ENCODE data around the gene HDAC8.

HDAC8 gene

DNA sequence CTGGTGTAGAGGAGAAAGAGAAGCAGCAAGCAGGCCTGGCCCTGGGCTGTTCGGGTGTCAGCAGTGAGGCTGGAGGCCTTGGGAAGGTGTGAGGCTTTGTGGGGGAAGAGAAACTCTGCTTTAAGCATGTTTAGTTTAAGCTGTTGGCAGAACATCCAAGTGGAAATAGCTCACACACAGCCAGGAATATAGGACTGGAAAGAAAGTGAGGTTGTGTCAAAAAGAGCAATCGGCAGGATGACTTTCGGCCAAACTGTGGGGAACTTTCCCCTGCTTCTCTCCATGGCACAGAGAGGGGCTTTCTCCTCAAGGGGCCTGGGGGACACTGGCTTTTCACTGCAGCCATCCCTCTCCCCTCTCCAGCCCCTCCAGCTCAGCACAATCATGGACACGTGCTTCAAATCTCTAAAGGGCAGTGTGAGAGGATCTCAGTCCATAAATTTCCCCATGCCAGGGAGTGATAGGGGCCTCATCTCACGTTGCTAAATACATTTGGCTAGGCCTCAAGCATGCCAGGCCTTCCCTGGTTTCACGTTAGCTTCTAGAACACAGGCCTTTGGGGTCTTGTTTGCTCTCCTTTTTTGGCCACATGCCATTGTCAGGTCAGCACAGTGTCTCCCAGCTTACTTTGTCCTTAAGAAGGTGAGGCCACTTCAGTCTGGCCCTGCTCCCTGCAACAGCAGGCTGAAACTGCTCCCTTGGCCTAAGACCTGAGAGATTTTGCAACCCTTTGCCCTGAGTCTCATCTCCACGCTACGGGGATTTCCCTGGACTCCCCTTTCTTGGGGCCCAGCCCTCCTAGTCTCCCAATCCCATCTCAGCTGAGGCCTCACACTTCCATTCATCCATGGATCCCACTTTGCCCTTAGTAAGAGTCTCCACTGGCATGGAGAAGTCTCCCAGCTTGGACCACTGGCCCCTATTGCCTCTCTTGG lies 258.7 kb downstream of the HDAC8 start:
- no peak for DNase-seq

DNA sequence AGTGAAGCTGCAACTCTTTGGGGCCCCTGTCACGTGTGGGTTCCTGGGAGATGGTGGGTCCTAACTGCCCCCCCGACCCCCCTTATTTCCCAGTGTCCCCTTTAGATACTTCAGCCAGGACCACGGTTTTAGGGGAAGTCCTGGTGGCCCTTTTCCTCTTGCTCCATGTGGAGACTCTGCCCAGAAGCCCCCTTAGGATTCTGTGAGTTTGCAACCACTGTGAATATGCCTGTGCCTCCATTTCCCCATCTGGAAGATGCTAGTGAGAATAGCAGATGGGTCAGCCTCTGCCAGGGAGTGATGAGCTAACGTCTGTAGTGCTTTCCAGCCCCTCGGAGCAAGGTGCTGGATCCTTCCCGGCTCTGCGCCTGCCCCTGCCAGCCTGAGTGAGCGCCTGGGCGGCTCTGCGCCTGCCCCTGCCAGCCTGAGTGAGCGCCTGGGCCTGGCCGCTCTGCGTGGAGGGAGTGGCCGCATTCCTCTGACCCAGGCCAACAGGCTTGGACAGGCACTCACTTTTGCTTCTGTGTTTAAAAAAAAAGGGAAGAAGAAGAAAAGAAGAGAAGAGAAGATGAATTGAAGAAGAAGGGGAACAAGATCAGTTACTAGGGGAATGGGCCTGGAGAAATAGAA lies 260.2 kb downstream of the HDAC8 start:
- no peak for DNase-seq

DNA sequence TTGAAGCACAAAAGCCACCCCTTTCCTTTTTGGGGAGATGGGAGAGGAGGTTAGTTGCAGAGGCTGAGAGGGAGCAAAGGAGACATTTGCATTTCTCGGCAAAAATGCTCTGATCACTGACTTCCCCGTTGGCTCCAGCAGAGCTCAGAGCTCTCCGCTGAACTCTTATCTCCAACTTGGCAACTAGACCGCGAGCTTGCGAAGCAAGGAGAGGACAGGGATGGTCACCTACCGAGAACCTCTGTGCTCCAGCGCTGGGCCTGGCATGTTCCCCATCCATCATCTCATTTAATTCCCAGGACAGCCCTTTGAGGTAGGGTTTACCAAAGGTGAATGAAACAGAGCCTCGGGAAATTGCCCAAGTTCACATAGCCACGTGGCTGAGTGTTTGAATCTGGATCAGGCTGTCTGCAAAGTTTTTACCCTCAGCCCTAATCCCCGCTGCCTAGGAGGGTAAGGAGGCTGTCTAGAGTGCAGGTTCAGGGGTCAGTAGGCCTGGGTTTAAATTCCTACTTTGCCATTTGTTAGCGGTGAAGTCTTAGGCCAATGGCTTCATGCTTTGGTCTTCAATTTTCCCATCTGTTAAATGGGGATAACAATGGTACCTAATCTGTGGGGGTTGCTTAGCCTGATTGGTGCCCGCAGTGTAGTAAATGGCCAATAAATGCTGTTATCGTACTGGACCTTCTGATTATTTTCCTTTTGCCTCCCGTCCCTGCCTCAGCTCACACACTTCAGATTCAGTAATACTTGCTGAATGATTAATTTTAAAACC lies 263.2 kb downstream of the HDAC8 start:
- DNase-seq: no peak

DNA sequence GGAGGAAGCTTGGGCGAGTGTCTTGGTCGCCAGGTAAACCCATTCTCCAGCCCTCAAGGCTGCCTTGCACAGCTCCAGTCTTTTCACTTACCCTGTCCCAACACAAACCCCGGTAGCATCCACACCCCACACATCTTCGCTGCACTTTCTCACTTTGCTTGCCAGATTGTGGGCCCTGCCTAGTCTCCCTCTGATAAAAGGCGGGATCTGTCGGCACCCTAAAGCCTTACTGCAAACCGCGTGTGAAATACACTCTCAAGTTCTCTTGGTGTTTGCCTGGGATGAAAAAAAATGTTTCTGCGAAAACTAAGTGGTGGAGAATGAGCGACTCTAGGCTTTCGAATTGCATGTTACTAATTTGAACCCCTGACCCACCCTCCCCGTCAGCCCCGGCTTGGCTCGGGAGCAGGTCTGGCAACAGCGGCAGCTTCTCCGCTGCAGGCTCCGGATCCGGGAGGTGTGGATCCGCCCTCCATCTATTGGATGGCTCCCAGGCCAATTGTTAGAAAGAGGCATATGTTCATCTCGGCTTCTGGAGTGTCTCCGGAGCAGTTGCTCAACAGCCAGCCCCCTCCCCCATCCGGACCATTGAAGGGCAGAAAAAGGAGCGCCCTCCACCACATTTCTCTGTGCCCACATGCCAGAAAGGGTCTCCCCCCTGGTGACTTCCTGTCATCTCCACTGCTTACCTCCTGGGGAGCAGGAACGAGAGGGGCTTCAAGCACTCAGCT lies 263.9 kb downstream of the HDAC8 start:
- peak; percentile 45 for DNase-seq

DNA sequence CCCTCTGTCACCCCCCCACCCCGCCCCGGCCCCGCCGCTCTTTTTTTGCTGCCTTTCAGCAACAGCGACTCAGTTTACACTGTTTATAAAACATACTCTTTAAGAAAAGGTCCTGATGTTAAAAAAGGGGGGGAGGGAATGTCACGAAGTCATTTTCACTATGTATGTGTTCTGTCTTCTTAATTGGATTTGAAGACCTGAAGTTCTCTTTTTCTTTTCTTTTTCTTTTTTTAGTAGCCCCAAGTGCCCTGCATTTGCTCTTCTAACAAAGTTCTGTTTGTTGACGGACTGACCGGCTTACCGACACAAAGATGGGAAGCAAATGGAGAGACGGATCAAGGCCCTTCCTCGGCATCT lies 264.5 kb downstream of the HDAC8 start:
- DNase-seq: no peak

DNA sequence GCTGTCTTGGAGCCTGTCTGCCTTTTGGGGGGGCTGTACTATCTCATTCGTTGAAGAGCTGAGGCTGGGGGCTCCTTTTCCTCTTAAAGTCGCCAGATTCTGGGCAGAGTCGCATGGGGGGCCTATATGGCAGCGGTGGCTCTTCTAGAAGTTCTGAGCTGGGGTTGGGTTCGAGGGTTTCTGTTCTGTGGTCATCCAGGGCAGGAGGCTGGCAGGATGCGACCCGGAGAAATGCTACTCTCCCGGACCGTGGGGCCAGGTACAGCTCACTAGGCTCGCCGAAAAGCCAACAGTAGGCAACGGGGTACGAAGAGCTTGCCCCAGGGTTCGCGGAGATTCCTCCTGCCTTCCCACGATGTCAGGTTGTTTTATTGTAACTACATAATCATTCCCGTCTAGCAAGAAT lies 265.0 kb downstream of the HDAC8 start:
- no peak for DNase-seq

DNA sequence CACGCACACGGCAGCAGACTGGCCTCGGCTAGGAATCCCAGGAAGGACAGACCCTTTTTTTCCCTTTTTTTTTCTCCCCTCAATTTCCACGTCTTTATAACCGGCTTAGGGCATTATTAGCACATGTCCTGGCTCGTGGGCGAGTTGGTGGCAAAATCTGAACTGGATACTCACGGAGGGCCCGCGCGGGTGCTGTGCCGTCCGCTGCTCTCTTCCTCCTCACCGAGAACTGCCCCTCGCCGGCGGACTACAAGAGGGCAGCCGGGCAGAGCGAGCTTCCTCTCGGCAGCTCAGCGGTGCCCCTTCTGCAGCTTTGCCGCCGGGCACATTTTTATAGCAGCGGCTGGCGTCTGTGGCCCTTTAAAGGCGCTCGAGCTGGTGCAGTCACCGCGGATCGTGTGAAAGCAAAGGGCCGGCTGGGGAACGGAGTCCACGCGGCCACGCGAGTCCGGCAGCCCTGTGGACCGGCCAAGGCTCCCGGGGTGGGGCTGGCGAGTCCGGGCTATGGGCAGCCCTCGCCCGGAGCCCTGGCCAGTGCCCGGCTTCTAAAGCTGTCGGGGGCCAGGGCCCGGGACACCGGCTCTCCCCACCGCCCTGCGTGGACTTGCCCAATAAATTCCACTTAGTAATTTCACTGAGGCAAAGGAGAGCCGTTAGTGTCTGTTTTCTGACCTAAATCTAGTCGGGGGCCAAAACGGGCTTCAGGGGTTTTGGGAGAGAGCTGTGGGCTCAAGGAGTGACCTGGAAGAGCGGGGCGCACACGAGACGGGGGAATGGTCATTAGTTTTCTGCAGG lies 265.6 kb downstream of the HDAC8 start:
- DNase-seq: peak; percentile 35

DNA sequence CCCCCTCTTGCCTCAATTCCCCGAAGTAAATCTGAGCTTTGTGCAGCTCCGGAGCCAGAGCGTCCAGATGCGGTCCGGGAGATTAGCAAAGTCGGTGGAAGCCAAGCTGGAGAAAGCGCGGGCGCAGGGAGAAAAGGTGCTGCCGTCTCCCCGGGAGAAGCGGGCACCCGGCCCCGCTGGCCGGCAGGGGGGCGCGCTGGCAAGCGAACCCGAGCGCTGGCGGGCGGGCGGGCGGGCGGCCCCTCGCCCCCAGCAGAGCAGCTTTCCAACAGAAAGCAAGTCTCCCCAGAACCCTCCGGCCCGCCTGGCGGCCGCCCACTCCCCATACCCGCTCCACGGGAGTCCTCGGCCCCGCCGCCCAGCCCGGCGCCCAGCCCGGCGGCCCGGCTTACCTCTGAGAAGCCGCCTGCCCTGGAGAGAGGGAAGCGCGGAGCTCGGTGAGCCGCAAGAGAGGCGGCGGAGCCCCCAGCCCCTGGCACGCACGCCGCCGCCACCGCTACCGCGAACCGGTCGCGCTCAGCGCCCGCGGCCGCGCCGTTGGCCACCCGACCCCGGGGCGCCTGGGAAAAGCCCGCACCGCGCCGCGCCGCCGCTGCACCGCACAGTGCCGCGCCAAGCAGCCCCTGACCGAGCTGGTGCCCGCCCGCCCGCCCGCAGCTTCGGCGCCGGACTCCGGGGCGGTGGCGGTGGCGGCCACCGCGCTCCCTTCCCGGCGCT lies 266.4 kb downstream of the HDAC8 start:
- DNase-seq: no peak

DNA sequence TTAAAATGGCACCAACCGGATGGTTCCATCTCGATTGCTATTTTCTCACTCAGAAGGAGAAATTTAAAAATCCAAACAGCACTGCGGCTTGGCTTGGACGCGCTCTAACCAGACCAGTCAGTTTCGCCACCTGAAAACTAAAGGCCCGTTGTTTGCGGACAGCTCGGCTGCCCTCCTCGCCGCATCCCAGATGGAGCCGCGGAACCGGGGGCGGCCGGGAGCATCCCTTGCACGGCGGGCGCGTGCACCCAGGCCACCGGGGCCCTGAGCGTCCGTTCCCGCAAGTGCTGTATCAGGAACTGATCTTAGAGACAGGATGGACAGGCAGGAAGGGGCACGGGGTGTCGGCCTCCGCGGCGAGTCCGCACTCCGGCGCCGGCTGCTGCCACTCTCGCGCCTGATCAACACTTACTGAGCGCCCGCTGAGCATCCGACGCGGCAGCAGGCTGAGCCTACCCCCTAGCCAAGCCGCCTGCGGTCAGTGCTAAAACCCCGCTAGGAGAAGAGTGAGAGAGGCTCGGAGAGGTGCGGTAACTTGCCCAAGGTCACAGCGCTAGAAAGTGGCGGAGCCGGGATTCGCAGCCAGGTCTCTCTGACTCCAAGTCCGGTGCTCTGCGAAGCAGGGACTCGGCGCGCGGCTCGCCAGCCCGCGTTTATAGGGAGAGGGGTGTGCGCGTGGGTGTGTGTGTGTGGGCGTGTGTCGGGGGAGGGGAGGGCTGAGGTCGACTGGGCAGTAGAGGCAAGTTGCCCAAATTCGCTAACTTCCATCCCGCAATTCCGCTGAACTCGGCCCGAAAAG lies 267.2 kb downstream of the HDAC8 start, which contains the start of gene CITED1:
TSS of gene CITED1 (minus strand) at position 629 of the 799 bp plus-strand sequence. CDS start 3,045 bp downstream, outside the sequence.
- no peak for DNase-seq

DNA sequence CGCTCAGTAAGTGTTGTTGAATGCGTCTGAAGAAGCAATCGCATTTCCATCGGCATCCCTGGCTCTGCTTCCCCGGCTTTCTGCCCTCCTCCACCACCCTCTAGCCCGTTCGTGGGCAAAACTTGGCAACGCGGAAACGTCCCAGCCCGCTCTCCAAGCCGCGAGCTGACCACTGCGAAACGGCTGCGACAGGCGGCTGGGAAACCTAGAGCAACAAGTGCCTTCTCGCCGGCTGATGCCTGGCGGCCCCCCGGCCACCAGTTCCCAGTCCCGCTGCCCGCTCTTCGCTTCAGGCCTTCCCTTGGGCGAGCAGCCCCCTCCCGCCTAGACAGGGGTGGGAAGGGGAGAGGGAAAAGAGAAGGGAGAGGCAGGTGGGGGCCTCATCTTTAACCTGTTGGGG lies 267.8 kb downstream of the HDAC8 start:
- no peak for DNase-seq

DNA sequence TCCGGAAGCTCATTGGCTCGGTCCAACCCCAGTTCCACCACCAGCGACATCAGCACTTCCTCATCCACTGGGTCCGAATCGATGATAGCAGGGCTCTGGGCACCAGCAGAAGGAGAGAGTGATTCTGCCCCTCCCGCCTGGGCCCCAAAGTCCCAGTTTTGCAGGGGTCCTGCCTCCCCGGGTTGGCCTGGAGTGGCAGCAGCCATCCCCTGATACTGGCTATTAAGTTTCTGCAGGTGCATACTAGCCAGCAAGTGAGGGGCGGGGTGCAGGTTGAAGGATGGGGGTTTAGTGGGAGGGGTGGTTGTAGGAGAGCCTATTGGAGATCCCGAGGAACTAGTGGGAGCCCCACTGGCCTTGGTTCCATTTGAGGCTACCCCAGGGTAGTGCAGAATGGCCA lies 270.9 kb downstream of the HDAC8 start:
- DNase-seq: no peak

DNA sequence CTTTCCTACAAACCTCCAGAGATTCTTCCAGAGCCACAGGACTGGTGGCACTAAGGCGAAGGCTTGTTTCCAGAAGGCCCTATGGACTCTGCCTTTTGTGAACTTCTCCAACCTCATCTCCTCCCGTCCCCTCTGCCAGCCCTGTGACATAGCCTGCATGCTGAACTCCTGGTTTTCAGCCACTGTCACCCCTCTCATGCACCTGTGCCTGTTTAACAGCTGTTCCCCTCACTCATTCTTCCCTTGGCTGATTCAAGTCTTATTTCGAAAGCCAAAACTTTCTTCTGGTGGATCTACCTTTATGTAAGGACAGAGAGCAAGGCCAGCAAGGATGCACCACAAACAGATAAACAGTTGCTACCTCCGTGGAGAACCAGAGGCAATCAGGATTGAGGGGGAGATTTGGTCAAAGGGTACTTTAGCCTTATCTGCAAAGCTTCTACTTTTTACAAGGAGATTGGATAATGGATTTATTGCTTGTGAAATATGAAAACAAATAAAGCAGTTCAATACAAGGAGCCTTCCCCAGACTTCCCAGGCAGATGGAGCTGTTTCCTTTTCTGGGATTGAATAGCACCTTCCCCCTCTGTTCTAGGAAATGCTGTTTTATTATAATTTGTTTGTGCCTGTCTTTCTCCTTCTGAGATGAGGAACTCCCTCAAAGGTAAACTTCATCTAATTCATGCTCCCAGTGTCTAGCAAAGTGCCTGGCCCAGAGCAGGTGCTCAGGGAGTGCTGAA lies 272.6 kb downstream of the HDAC8 start:
- no peak for DNase-seq

DNA sequence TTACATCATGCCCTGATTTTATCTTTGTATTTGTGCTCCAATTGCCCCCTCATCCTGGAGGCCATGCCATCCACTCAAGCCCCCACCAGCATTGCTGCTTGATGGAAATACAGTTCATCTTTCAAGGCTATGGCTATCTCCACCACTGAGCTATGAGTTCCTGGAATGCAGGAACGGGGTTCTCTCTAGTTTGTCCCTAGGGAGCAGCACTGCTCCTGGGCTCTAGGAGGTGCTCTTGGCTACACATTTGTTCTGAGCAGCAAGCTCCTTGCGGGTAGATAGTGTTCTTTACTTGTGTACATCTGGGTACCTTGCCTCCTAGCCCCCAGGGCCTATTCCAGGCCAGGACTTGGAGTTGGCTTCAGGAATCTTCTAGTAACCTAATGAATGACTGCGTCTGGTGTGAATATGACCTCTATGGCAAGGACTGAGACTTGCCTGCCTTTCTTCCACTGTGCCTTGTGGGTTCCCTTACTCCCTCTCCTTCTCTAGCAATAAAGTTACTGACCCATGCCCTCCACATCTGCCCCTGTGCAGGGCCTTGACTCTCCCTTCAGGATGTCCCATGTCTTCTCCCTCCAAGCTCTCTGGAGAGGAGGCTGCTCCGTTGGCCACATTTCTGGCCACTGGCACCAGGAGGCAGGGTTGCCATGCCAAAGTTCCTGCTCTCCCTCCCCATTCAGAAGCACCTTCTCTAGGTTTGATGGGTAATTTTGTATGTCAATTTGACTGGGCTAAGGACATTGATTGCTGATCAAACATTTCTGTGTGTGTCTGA lies 274.5 kb downstream of the HDAC8 start:
- DNase-seq: peak; percentile 26

DNA sequence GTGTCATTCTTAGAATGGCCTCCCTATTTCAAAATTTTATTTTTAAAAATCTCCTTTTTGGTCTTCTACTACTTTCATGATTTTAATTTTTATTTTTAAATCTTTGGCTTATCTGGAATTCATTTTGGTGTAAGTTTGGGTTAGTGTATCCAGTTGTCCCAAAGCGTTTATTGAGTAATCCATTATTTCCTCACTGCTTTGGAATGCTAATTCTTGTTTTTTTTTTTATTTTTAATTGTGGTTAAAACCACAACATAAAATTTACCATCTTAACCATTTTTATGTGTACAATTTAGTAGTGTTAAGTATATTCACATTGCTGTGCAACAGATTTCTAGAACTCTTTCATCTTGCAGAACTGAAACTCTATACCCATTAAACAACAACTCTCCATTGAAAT lies 275.7 kb downstream of the HDAC8 start:
- DNase-seq: no peak

DNA sequence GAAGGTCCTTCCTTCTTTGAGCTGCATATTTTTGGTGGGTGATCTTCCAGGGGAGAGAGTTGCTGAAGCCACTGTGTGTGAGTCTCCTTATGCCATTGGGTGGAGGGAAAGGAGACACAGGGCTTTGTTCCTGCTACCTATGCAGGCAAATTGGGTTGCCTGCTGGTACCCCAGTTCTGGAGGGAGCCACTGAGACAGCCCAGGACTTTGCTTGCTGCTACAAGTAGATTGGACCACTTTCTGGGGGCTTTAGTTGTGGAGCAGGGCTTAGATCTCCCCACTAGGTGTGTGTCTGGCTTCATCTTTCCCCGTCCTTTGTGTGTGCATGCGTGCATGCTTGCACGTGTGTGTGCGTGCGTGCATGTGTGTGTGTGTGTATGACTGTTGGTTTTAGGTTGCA lies 276.9 kb downstream of the HDAC8 start:
- DNase-seq: no peak

DNA sequence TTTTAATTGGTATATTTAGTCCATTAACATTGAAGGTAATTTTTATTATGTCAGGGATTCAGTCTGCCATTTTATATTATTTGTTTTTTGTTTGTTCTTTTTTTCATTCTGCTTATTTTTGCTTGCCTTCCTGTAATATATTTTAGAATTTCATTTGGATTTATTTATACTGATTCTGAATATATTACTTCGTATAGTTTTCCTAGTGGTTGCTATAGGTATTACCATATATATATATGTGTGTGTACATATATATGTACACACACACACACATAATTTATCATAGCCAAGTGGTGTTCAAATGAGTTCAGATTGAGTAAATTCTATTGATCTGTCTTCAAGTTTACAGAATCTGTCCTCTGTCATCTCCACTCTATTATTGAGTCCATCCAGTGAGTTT lies 278.1 kb downstream of the HDAC8 start:
- DNase-seq: no peak

DNA sequence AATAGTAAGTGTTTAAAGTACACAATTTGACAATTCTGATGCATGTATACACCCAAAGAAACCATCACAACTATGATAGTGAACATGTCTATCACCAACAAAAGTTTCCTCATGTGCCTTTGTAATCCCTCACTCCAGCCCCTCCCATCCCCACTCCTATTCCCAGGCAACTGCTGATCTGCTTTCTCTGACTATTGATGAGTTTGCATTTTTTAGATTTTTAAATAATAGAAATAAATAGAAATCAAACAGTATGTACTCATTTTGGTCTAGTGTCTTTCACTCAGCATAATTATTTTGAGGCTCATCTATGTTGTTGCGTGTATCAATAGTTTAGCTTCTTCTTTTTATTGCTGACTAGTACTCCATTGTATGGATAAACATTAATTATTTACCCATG lies 290.3 kb downstream of the HDAC8 start:
- DNase-seq: no peak

DNA sequence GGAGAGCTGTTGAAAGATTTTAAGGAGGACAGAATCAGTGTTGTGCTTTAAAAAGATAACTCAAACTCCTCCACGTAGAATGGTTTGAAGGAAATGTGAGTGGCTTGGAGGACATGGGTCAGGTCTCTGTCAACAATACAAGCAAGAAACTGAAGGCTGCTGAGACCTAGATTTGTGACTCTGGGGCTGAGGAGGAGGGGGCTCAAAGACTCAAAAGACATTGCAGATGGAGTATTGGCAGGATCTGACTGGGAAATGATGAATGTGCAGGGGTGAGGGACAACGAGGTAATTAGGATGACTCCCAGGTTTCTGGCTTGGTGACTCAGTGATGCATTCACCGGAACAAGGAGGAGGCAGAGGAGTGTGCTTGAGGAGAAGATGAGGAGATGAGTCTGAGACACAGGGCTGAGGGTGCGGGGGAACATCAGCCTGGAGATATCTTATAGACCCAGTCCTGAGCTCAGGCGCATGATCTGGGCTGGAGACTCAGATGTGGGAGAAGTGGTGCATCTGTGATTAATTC lies 292.3 kb downstream of the HDAC8 start:
- no peak for DNase-seq
